Body of pancreas (tissue), 4 donors: ENCODE measurements around the gene RASGRP3. TPM values are rescaled to one million over a fixed set of nuclear protein-coding genes. Genes with fewer than 3 reads are reported as not detected.
A peak's percentile ranks its signal among the peaks of the same experiment; 100 is the strongest.
"Not testable (repeated sequence)": the region's sequence is repeated elsewhere in the genome, so short reads cannot be mapped to it uniquely, and the experiment has no call there.

Source experiments
- ATAC-seq: fragments of 150-250 bp; one replicate; pipeline ENCODE4 v1.9.1; 2016
- DNase-seq, 4 donors: peaks; one replicate each; pipeline ENCODE4 v3.0.0-alpha.2; 2019
- H3K27ac ChIP-seq, 4 donors: fragments of 200-600 bp; sonication (generic); 1 replicate in 3 of 4; 2 replicates in 1 of 4; pipeline versions ENCODE4 v1.5.1 to v1.6.1; 2016 to 2019; ENCODE audit warnings: mild to moderate bottlenecking in 1 of 4, mixed read lengths in 1 of 4, moderate library complexity in 1 of 4
- H3K27me3 ChIP-seq, 2 donors: fragments of 200-600 bp; sonication (generic); one replicate each; pipeline ENCODE4 v1.6.0; 2016; ENCODE audit warnings: mild to moderate bottlenecking in 1 of 2
- H3K36me3 ChIP-seq, 2 donors: fragments of 200-600 bp; sonication (generic); replicated peaks in 1 of 2; 2 replicates each; pipeline ENCODE4 v1.5.1; 2016; ENCODE audit warnings: low read depth in 2 of 2; ENCODE audit not compliant: insufficient read depth in 1 of 2
- H3K4me1 ChIP-seq: fragments of 200-600 bp; sonication (generic); one replicate; pipeline ENCODE4 v1.6.0; 2016
- H3K4me3 ChIP-seq, 2 donors: fragments of 200-600 bp; sonication (generic); 1 replicate in 1 of 2; 2 replicates in 1 of 2; pipeline ENCODE4 v1.5.1; 2016 to 2019
- H3K9me3 ChIP-seq, 3 donors: fragments of 200-600 bp; sonication (generic); 1 replicate in 2 of 3; 2 replicates in 1 of 3; pipeline ENCODE4 v1.5.1; 2016
- POLR2A ChIP-seq, 3 donors: fragments of 450-650 bp; IDR thresholded peaks; one replicate each; pipeline ENCODE4 v1.6.1; 2016; ENCODE audit warnings: antibody characterized with exemption in 3 of 3, mild to moderate bottlenecking in 2 of 3
- WGBS, 2 donors: methylation state at CpG; one replicate each; pipeline ENCODE4 v1.1.5; 2017; 5-methylcytosine and 5-hydroxymethylcytosine counted together
- intact Hi-C: fragments of 100-400 bp; cut with DNase I; formaldehyde crosslinking; loops from one replicate; pipeline ENCODE4 v1.15.1; 2023
- total RNA-seq, 2 donors: library from RNA; depleted of rRNA; stranded (reverse); fragments of >200 nt; gene quantifications; one replicate each; pipeline ENCODE4 v1.1.0, GENCODE V29; 2016
- TF ChIP-seq, protein P1 (sequence below), 7 experiments: fragments of 450-650 bp in 4 of 7; fragments of 200-600 bp in 3 of 7; sonication (generic) in 3 of 7; IDR thresholded peaks; one replicate each; pipeline ENCODE4 v1.5.1; 2016 to 2019; ENCODE audit warnings: antibody characterized with exemption in 7 of 7

The RASGRP3 gene
- total RNA-seq, 2 donors from 2014 or later: 3.9 to 22.1 TPM

DNA sequence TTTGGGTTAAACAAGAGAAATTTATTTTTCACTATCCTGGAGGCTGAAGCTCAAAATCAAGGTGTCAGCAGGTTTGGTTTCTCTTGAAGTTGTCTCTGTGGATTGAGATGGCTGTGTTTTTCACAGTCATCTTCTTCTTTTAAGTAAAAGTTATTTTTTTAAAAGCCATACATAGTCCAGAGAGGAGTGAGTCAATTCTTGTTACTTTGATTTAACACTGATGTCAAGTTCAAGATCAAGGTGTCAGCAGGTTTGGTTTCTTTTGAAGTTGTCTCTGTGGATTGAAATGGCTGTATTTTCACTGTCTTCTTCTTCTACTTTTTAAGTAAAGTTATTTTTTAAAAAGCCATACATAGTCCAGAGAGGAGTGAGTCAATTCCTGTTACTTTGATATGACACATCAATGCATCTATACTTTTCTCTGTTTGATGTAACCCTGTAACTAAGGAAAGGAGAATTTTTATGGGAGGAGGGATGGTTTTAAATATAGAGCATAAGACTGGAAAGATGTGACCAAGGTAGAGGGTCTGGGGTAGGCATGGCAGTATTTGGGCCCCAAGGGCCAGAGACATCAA, 22.5 kb upstream of the RASGRP3 start:
- H3K4me3 ChIP-seq: no peak overlapping the region
- no peaks in the 10 kb centered on the region for H3K9me3 ChIP-seq
- peaks cover 14% of the 10 kb centered on the region for H3K4me1 ChIP-seq
- ATAC-seq (no peak), DNase-seq (no peak)
- H3K27me3 ChIP-seq: no peaks in the 10 kb centered on the region
- H3K36me3 ChIP-seq: no peaks in the 10 kb centered on the region
- H3K27ac ChIP-seq: no peak overlapping the region
- no peak for TF ChIP-seq POLR2A (IDR thresholded peaks at IDR 0.05)
- TF ChIP-seq, protein P1, sequence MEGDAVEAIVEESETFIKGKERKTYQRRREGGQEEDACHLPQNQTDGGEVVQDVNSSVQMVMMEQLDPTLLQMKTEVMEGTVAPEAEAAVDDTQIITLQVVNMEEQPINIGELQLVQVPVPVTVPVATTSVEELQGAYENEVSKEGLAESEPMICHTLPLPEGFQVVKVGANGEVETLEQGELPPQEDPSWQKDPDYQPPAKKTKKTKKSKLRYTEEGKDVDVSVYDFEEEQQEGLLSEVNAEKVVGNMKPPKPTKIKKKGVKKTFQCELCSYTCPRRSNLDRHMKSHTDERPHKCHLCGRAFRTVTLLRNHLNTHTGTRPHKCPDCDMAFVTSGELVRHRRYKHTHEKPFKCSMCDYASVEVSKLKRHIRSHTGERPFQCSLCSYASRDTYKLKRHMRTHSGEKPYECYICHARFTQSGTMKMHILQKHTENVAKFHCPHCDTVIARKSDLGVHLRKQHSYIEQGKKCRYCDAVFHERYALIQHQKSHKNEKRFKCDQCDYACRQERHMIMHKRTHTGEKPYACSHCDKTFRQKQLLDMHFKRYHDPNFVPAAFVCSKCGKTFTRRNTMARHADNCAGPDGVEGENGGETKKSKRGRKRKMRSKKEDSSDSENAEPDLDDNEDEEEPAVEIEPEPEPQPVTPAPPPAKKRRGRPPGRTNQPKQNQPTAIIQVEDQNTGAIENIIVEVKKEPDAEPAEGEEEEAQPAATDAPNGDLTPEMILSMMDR (IDR thresholded peaks at IDR 0.05): no peak
- intact Hi-C loops: no loop called here

DNA sequence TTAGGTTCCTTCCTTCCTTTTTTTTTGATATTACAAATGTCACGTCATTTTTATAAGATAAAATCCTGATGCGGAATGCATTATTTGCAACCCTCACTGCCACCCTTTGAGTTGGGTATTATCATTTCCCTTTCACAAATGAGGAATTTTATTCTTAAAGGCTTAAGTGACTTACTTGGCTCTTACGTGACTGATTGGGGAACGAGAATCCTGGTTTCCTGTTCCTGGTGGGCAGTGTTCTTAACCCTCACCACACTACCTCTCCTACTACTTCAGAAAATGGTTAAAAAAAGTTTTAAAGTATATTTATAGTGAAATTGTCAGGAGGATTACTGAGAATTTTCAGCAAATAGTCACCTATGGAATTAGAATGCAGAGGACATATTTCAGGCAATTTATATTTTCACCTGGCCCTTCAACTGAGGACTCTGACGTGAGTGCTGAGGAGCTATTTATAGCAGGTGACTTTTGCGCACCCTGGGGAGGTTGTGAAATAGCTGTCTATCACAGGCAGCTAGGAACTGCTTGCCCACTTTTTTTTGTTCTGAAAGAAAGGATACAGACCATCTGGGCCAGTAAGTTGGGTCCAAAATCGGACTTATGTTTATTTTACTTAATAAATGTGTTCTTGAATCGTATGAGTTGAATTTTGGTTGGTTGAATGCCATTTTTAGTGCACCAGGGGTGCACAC, 18.7 kb upstream of the RASGRP3 start:
- Histone ChIP-seq H3K9me3 (no peaks in the 10 kb centered on the region), H3K27me3 (no peaks in the 10 kb centered on the region), H3K27ac (peak overlapping the region in 3 of 4 donors; percentile 39 to 58 (median 47)), H3K36me3 (no peaks in the 10 kb centered on the region), H3K4me3 (no peak overlapping the region), H3K4me1 (peaks cover 14% of the 10 kb centered on the region)
- peak; percentile 72 to 84 (median 78) for DNase-seq
- intact Hi-C loops: no loop called here
- peak; percentile 99 for ATAC-seq
- WGBS, 2 donors: 16 to 19% methylated on average over 8 of the region's 8 CpGs
- TF ChIP-seq, protein P1 (IDR thresholded peaks at IDR 0.05): no peak
- TF ChIP-seq POLR2A (IDR thresholded peaks at IDR 0.05): no peak

DNA sequence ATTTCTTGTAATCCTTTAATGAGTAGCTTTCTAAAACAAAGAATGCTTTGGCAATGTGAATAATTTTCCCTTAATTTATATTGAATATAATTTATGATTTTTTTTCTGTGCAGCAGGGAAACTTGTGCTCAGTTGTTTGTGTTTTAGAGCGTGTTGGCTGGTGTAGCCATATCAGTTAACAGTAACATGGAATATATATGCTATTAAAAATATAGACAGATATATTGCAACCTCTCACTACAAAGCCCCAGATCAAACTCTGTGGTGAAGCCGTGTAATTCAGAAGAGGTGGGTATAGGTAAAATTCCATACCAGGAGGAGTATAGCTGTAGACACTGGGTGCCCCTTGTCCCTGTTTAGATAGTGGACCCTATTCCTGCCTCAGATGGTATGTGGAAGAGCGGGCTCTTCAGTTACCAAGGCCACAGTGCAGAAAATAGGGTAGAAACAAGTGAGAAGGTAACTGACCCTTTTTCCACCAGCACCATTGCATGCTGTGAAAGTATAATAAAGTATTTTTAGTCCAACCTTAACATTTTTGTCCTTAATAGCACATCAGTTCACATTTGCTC, 18.1 kb upstream of the RASGRP3 start:
- 71 to 73% methylated on average over 3 of the region's 3 CpGs for WGBS, 2 donors
- Histone ChIP-seq H3K27me3 (no peaks in the 10 kb centered on the region), H3K27ac (peak overlapping the region in 3 of 4 donors; percentile 22 to 58 (median 47)), H3K4me3 (no peak overlapping the region), H3K36me3 (no peaks in the 10 kb centered on the region), H3K4me1 (peaks cover 14% of the 10 kb centered on the region), H3K9me3 (no peaks in the 10 kb centered on the region)
- no peak for DNase-seq
- TF ChIP-seq, protein P1 (IDR thresholded peaks at IDR 0.05): no peak
- no peak for TF ChIP-seq POLR2A (IDR thresholded peaks at IDR 0.05)
- ATAC-seq: no peak
- intact Hi-C loops: no loop called here

DNA sequence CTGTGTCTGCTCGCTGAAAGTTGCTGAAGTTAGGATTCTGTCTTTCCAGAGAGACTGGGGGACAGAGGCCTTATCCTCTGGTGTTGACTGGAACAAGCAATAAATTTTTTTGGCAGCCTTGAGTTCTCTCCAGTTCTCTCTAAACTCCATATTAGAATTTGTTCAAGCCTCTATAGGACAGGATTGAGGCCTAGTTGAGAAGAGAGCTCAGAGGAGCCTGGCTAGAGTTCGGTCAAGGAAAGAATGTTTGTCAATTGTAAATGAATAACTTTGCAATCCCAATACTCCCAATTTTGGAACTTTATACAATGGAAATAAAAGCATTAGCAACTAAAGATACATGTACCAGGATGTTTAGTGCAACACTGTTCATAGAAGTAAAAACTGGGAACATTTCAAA, 16.7 kb upstream of the RASGRP3 start:
- Histone ChIP-seq H3K4me1 (peaks cover 14% of the 10 kb centered on the region), H3K4me3 (no peak overlapping the region), H3K36me3 (no peaks in the 10 kb centered on the region), H3K9me3 (no peaks in the 10 kb centered on the region), H3K27me3 (no peaks in the 10 kb centered on the region), H3K27ac (no peak overlapping the region)
- TF ChIP-seq POLR2A (IDR thresholded peaks at IDR 0.05): no peak
- TF ChIP-seq, protein P1 (IDR thresholded peaks at IDR 0.05): no peak
- intact Hi-C loops: no loop called here
- DNase-seq: no peak
- no peak for ATAC-seq
- 90 to 96% methylated on average over 2 of the region's 2 CpGs for WGBS, 2 donors

DNA sequence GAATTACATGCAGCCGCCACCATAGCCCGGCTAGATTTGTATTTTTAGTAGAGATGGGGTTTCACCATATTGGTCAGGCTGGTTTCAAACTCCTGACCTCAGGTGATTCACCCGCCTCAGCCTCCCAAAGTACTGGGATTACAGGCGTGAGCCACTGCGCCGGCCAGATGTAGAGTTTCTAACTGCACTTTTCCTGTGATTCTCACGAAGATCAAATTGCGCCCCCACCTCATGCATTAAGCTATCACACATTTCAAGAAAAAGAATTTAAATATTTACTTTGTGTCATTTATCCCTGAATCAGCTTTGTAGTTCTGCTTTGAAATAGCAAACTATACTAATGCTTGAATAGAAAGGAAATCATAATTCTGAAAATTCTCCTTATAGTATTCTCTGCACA, 13.9 kb upstream of the RASGRP3 start:
- H3K27ac ChIP-seq, intact Hi-C loops, H3K27me3 ChIP-seq, DNase-seq, H3K36me3 ChIP-seq, H3K9me3 ChIP-seq, ATAC-seq, H3K4me3 ChIP-seq: not testable (repeated sequence)
- 73% methylated on average over 8 of the region's 8 CpGs for WGBS, 2 donors
- H3K4me1 ChIP-seq: peaks cover 11% of the 10 kb centered on the region
